Measurements from ENCODE around the gene ZBTB4.

The ZBTB4 gene

GRCh38 chr17:7419819-7420610, 59.4 kb downstream of the ZBTB4 start, which contains the start of gene SPEM1:
TSS of gene SPEM1 (plus strand) at chr17:7420324. CDS start at chr17:7420385, 61 bp downstream.
- no peak for DNase-seq

GRCh38 chr17:7418472-7419152, 60.8 kb downstream of the ZBTB4 start:
- DNase-seq: no peak

DNA sequence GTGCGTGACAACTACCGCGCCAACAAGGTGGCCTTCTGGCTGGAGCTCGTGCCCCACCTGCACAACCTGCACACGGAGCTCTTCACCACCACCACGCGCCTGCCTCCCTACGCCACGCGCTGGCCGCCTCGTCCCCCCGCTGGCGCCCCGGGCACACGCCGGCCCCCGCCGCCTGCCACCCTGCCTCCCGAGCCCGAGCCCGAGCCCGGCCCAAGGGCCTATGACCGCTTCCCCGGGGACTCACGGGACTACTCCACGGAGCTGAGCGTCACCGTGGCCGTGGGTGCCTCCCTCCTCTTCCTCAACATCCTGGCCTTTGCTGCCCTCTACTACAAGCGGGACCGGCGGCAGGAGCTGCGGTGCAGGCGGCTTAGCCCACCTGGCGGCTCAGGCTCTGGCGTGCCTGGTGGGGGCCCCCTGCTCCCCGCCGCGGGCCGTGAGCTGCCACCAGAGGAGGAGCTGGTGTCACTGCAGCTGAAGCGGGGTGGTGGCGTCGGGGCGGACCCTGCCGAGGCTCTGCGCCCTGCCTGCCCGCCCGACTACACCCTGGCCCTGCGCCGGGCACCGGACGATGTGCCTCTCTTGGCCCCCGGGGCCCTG, 62.3 kb downstream of the ZBTB4 start:
- DNase-seq: no peak

GRCh38 chr17:7416323-7416722, 63.1 kb downstream of the ZBTB4 start:
- DNase-seq: no peak

- no peak for DNase-seq
These were observed 63.6 kb downstream of the ZBTB4 start for GRCh38 chr17:7415784-7416183.

DNA sequence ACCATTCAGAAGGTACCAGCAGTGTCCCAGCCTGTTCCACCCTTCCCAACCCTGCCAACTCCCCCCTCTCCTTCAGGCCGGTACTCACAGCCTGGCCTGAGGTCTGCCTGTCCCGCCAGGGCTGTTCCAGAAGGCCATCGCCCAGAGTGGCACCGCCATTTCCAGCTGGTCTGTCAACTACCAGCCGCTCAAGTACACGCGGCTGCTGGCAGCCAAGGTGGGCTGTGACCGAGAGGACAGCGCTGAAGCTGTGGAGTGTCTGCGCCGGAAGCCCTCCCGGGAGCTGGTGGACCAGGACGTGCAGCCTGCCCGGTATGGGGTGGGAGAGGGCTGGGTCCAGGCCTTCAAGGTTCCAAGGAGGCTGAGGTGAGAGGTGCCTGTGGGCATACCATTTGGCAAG, 64.6 kb downstream of the ZBTB4 start:
- DNase-seq: no peak

GRCh38 chr17:7413346-7413985, 66.0 kb downstream of the ZBTB4 start:
- DNase-seq: no peak

DNA sequence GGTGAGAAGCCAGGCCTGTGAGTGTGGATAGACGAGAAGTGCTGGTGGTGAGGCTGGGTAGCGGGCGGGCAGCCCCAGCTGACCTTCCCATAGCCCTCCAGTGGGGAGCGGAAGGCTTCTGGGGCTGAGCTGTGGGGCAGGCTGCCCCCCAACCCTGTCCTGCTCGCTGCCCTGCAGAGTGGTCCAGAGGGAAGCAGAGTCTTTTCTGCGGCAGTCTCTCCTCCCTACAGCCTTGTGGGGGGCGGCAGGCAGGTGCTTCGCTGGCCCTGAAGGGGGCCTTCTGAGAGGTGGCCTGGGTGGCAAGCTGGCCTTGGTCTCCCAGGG, 68.0 kb downstream of the ZBTB4 start:
- DNase-seq: no peak

DNA sequence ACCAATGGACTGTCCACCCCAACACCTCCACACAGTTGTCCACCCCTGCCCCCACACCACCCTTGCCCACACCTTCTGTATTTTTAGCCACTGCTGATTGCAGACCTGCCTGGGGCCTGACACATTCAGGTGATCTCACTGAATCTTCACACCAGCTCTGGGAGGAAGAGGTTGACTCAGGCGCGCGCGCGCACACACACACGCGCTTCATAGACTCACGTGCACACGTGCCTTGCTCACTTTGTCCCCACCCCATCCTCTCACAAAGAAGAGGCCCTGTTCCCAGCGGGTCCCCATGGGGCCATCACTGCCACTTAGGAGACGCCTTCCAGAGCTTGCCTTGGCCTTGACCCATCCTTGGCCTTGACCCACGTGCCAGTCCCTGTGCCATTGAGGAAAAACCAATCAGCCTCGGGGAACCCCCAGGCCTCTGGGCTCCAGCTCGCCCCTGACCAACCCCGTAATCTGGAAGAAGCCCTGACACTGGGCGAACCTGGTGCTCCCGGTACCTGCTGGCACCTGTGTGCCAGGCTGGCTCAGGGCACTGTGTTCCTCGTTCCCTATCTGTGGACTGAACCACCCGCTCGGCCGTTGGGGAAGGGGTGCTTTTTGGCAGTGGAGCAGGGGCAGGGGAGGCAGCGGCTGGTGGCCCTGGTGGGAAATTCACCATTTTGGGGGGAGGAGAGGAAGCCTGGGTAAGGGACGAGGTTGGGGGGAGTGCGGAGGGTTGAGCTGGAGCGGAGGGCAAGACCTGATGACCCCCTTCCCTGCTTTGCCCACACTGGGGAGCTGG, 68.6 kb downstream of the ZBTB4 start:
- no peak for DNase-seq

GRCh38 chr17:7409716-7410115, 69.7 kb downstream of the ZBTB4 start:
- DNase-seq: no peak

Data from fibroblast of skin of back (primary cell).